Measurements from ENCODE around the gene SCRN3. TPM values are rescaled to one million over a fixed set of nuclear protein-coding genes. Genes with fewer than 3 reads are reported as not detected.
"Not testable (repeated sequence)": the region's sequence is repeated elsewhere in the genome, so short reads cannot be mapped to it uniquely, and the experiment has no call there.

The SCRN3 gene
- total RNA-seq, 1 experiment from 2014 or later, result 26.4 TPM

- Histone ChIP-seq H3K27me3 (replicated peaks; ENCODE audit: control insufficient read depth, insufficient read depth, low read length) (no peaks in the 10 kb centered on the region), H3K9me3 (no peaks in the 10 kb centered on the region), H3K36me3 (ENCODE audit: control insufficient read depth, insufficient read depth, low read length) (0 out of 2 replicates have a peak, but pooled peaks cover 1% of the 10 kb centered on the region), H3K4me1 (no peaks in the 10 kb centered on the region), H3K4me3 (ENCODE audit: low read depth, low read length) (no peak overlapping the region)
- peaks cover 48% of the 10 kb centered on the region for H3K36me3 Mint-ChIP-seq (ENCODE audit: insufficient read depth, unreplicated experiment)
- CTCF ChIA-PET, result no interaction called here
- no peaks in the 10 kb centered on the region for H3K27me3 Mint-ChIP-seq (ENCODE audit: insufficient read depth, unreplicated experiment)
- no peaks in the 10 kb centered on the region for H3K4me1 Mint-ChIP-seq (ENCODE audit: low read depth, unreplicated experiment)
- no peak for DNase-seq
- no TSS peak for BruUV-seq (replicated peaks)
- POLR2A ChIA-PET, result no interaction called here
- no peak overlapping the region for H3K27ac Mint-ChIP-seq (ENCODE audit: unreplicated experiment)
- no peaks in the 10 kb centered on the region for H3K9me3 Mint-ChIP-seq (ENCODE audit: unreplicated experiment)
- TF ChIP-seq CTCF (IDR thresholded peaks at IDR 0.05; ENCODE audit: insufficient read depth in 1 of 2, low read depth in 1 of 2, low read length in 1 of 2, severe bottlenecking in 1 of 2, unreplicated experiment in 1 of 2), result no peak
- intact Hi-C loops (cut with micrococcal nuclease; ENCODE audit: unreplicated experiment), result no loop called here
- H3K4me3 Mint-ChIP-seq (ENCODE audit: unreplicated experiment), result no peak overlapping the region
Measured at GRCh38 chr2:174376967-174377366, 18.6 kb upstream of the SCRN3 start.

GRCh38 chr2:174383796-174384195, 11.7 kb upstream of the SCRN3 start:
- CTCF ChIA-PET, result interaction anchor here (0.6 kb wide), 1 partner anchor 438 kb away, joined by 3 read pairs; no protein-coding TSS in a partner anchor
- Mint-ChIP-seq H3K27me3 (ENCODE audit: insufficient read depth, unreplicated experiment) (no peaks in the 10 kb centered on the region), H3K9me3 (ENCODE audit: unreplicated experiment) (no peaks in the 10 kb centered on the region), H3K36me3 (ENCODE audit: insufficient read depth, unreplicated experiment) (peaks cover 41% of the 10 kb centered on the region), H3K4me1 (ENCODE audit: low read depth, unreplicated experiment) (no peaks in the 10 kb centered on the region), H3K4me3 (ENCODE audit: unreplicated experiment) (no peak overlapping the region), H3K27ac (ENCODE audit: unreplicated experiment) (no peak overlapping the region)
- Histone ChIP-seq H3K27me3 (replicated peaks; ENCODE audit: control insufficient read depth, insufficient read depth, low read length) (no peaks in the 10 kb centered on the region), H3K36me3 (ENCODE audit: control insufficient read depth, insufficient read depth, low read length) (peaks cover 2% of the 10 kb centered on the region; the same call in 1 of the 2 replicates), H3K4me1 (no peaks in the 10 kb centered on the region), H3K4me3 (ENCODE audit: low read depth, low read length) (no peak overlapping the region), H3K9me3 (no peaks in the 10 kb centered on the region)
- POLR2A ChIA-PET, result no interaction called here
- no peak for TF ChIP-seq CTCF (IDR thresholded peaks at IDR 0.05; ENCODE audit: insufficient read depth in 1 of 2, low read depth in 1 of 2, low read length in 1 of 2, severe bottlenecking in 1 of 2, unreplicated experiment in 1 of 2)
- no peak for DNase-seq
- no TSS peak for BruUV-seq (replicated peaks)
- intact Hi-C loops (cut with micrococcal nuclease; ENCODE audit: unreplicated experiment), result no loop called here

- peaks cover 2% of the 10 kb centered on the region; the same call in 1 of the 2 replicates for H3K36me3 ChIP-seq (ENCODE audit: control insufficient read depth, insufficient read depth, low read length)
- H3K4me1 Mint-ChIP-seq (ENCODE audit: low read depth, unreplicated experiment), result no peaks in the 10 kb centered on the region
- H3K27ac Mint-ChIP-seq (ENCODE audit: unreplicated experiment), result no peak overlapping the region
- no peak overlapping the region for H3K4me3 Mint-ChIP-seq (ENCODE audit: unreplicated experiment)
- H3K4me3 ChIP-seq (ENCODE audit: low read depth, low read length), result no peak overlapping the region
- peaks cover 34% of the 10 kb centered on the region for H3K36me3 Mint-ChIP-seq (ENCODE audit: insufficient read depth, unreplicated experiment)
- no peaks in the 10 kb centered on the region for H3K9me3 Mint-ChIP-seq (ENCODE audit: unreplicated experiment)
- H3K27me3 Mint-ChIP-seq (ENCODE audit: insufficient read depth, unreplicated experiment), result no peaks in the 10 kb centered on the region
- ChIA-PET POLR2A (no interaction called here), CTCF (no interaction called here)
- no peaks in the 10 kb centered on the region for H3K4me1 ChIP-seq
- intact Hi-C loops (cut with micrococcal nuclease; ENCODE audit: unreplicated experiment), result loop anchor here (1.0 kb wide), 1 partner anchor 46 kb away; no protein-coding TSS in a partner anchor
- no TSS peak for BruUV-seq (replicated peaks)
- no peak for DNase-seq
- no peaks in the 10 kb centered on the region for H3K9me3 ChIP-seq
- no peaks in the 10 kb centered on the region for H3K27me3 ChIP-seq (replicated peaks; ENCODE audit: control insufficient read depth, insufficient read depth, low read length)
- no peak for TF ChIP-seq CTCF (IDR thresholded peaks at IDR 0.05; ENCODE audit: insufficient read depth in 1 of 2, low read depth in 1 of 2, low read length in 1 of 2, severe bottlenecking in 1 of 2, unreplicated experiment in 1 of 2)
Measured at GRCh38 chr2:174385201-174385600, 10.3 kb upstream of the SCRN3 start.

- H3K27me3 ChIP-seq (replicated peaks; ENCODE audit: control insufficient read depth, insufficient read depth, low read length); intact Hi-C loops (cut with micrococcal nuclease; ENCODE audit: unreplicated experiment); H3K9me3 Mint-ChIP-seq (ENCODE audit: unreplicated experiment); H3K36me3 ChIP-seq (ENCODE audit: control insufficient read depth, insufficient read depth, low read length); H3K27ac Mint-ChIP-seq (ENCODE audit: unreplicated experiment); H3K4me3 ChIP-seq (ENCODE audit: low read depth, low read length); H3K9me3 ChIP-seq; H3K27me3 Mint-ChIP-seq (ENCODE audit: insufficient read depth, unreplicated experiment); CTCF ChIA-PET; POLR2A ChIA-PET; H3K4me3 Mint-ChIP-seq (ENCODE audit: unreplicated experiment); H3K4me1 ChIP-seq; H3K4me1 Mint-ChIP-seq (ENCODE audit: low read depth, unreplicated experiment); BruUV-seq (replicated peaks); DNase-seq: not testable (repeated sequence)
- peaks cover 19% of the 10 kb centered on the region for H3K36me3 Mint-ChIP-seq (ENCODE audit: insufficient read depth, unreplicated experiment)
Measured at GRCh38 chr2:174388706-174389105, 6.8 kb upstream of the SCRN3 start.
